ENCODE measurements around the gene RAB40B.

DNA sequence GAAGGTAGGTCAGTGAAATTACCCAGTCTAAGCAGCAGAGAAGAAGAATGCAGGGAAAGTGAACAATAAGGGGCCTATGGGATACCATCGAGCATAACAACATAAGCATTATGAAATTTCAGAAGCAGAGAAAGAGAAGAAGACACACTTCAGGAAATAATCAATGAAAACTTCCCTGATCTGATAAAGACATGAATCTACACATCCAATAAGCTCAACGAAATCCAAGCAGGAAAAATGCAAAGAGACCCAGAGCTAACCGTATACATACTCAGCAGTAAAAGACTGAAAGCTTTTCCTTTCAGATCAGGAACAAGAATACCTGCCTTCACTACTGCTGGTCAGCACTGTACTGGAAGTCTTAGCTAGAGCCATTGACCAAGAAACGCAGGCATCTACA lies 88.8 kb downstream of the RAB40B start:
- TF ChIP-seq REPIN1 (tag by site-specific recombination; IDR thresholded peaks at IDR 0.05; ENCODE audit: low read depth): no peak
- TF ChIP-seq ZNF121 (tag by site-specific recombination; IDR thresholded peaks at IDR 0.05): no peak
- TF ChIP-seq YY1 (tag by site-specific recombination; IDR thresholded peaks at IDR 0.05): no peak
- no peak for TF ChIP-seq CTCF (tag by site-specific recombination; IDR thresholded peaks at IDR 0.05)
- no peak for TF ChIP-seq ZNF175 (tag by site-specific recombination; IDR thresholded peaks at IDR 0.05)
- no peak for TF ChIP-seq ZNF155 (tag by site-specific recombination; IDR thresholded peaks at IDR 0.05)
- TF ChIP-seq ZNF174 (tag by site-specific recombination; IDR thresholded peaks at IDR 0.05): no peak
- no peak for TF ChIP-seq MEIS1 (CRISPR knock-in tag; IDR thresholded peaks at IDR 0.05; ENCODE audit: borderline replicate concordance)
- TF ChIP-seq ZNF670 (tag by site-specific recombination; IDR thresholded peaks at IDR 0.05; ENCODE audit: low read depth): no peak
- TF ChIP-seq ZFP37 (tag by site-specific recombination; IDR thresholded peaks at IDR 0.05): no peak
- TF ChIP-seq ZNF19 (tag by site-specific recombination; IDR thresholded peaks at IDR 0.05; ENCODE audit: low read depth): no peak
- TF ChIP-seq ZBTB7A (tag by site-specific recombination; IDR thresholded peaks at IDR 0.05; ENCODE audit: low read depth): no peak
- TF ChIP-seq SP2 (tag by site-specific recombination; IDR thresholded peaks at IDR 0.05): no peak
- no peak for TF ChIP-seq ZBTB1 (tag by site-specific recombination; IDR thresholded peaks at IDR 0.05)
